Ectodermal cell (in vitro differentiated cells): Measurements from ENCODE around the gene TRABD2B.

ENCODE experiments used
- H3K27ac ChIP-seq: 2 replicates; pipeline ENCODE4 v1.7.0; 2013; ENCODE audit warnings: mild to moderate bottlenecking, low read depth, low read length; ENCODE audit not compliant: insufficient read depth, poor library complexity, severe bottlenecking
- H3K27me3 ChIP-seq: 2 replicates; pipeline ENCODE4 v1.7.0; 2013; ENCODE audit warnings: mild to moderate bottlenecking, low read length; ENCODE audit not compliant: insufficient read depth, control insufficient read depth, poor library complexity, severe bottlenecking
- H3K36me3 ChIP-seq: one replicate; pipeline ENCODE4 v1.7.0; 2013; ENCODE audit warnings: low read length; ENCODE audit not compliant: control insufficient read depth, insufficient read depth
- H3K4me1 ChIP-seq: one replicate; pipeline ENCODE4 v1.7.0; 2013; ENCODE audit warnings: low read length; ENCODE audit not compliant: control insufficient read depth, insufficient read depth
- H3K4me3 ChIP-seq: 2 replicates; pipeline ENCODE4 v1.7.0; 2013; ENCODE audit warnings: low read depth, low read length, control low read depth; ENCODE audit not compliant: insufficient read depth
- H3K9me3 ChIP-seq: 2 replicates; pipeline ENCODE4 v1.7.0; 2013; ENCODE audit warnings: mild to moderate bottlenecking, low read length, moderate library complexity; ENCODE audit not compliant: control insufficient read depth
- WGBS, 2 experiments: methylation state at CpG; one replicate each; pipeline ENCODE4 v1.1.7; 2013; ENCODE audit warnings: missing lambda C conversion rate in 2 of 2; 5-methylcytosine and 5-hydroxymethylcytosine counted together

The TRABD2B gene

DNA sequence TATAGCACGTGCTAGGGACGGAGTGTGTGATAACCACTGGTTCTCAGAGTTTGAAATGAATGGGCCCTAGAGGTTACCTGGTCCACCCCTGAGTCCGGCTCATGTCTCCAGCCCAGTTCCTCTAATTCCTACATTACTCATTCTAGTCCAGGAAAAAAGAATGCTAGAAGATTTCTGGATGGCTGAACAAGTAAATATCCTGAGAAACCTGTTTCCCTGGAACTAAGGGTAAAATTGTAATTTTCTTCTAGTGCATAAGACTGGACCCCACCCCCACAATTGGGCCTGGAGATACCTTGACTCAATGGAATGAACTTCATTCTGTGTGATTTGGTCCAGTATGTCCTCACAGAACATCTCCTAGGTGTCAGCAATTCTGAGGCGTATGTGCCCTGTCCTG, 208.4 kb downstream of the TRABD2B start:
- no peaks in the 10 kb centered on the region for H3K27me3 ChIP-seq
- no peaks in the 10 kb centered on the region for H3K36me3 ChIP-seq
- WGBS, 2 experiments = 95 to 98% methylated on average over 4 of the region's 4 CpGs
- no peak overlapping the region for H3K4me3 ChIP-seq
- H3K9me3 ChIP-seq = no peaks in the 10 kb centered on the region
- H3K4me1 ChIP-seq = no peaks in the 10 kb centered on the region
- H3K27ac ChIP-seq = no peak overlapping the region

- no peaks in the 10 kb centered on the region for H3K4me1 ChIP-seq
- WGBS, 2 experiments = 97 to 100% methylated on average over 1 of the region's 1 CpG
- no peaks in the 10 kb centered on the region for H3K27me3 ChIP-seq
- H3K36me3 ChIP-seq = no peaks in the 10 kb centered on the region
- no peak overlapping the region for H3K4me3 ChIP-seq
- no peaks in the 10 kb centered on the region for H3K9me3 ChIP-seq
- no peak overlapping the region for H3K27ac ChIP-seq
Observed at GRCh38 chr1:47787560-47787959, 209.6 kb downstream of the TRABD2B start.

GRCh38 chr1:47786316-47786715, 210.9 kb downstream of the TRABD2B start:
- H3K27ac ChIP-seq = no peak overlapping the region
- H3K4me3 ChIP-seq = no peak overlapping the region
- WGBS, 2 experiments = 95 to 96% methylated on average over 6 of the region's 6 CpGs
- no peaks in the 10 kb centered on the region for H3K9me3 ChIP-seq
- no peaks in the 10 kb centered on the region for H3K4me1 ChIP-seq
- H3K36me3 ChIP-seq = no peaks in the 10 kb centered on the region
- no peaks in the 10 kb centered on the region for H3K27me3 ChIP-seq

DNA sequence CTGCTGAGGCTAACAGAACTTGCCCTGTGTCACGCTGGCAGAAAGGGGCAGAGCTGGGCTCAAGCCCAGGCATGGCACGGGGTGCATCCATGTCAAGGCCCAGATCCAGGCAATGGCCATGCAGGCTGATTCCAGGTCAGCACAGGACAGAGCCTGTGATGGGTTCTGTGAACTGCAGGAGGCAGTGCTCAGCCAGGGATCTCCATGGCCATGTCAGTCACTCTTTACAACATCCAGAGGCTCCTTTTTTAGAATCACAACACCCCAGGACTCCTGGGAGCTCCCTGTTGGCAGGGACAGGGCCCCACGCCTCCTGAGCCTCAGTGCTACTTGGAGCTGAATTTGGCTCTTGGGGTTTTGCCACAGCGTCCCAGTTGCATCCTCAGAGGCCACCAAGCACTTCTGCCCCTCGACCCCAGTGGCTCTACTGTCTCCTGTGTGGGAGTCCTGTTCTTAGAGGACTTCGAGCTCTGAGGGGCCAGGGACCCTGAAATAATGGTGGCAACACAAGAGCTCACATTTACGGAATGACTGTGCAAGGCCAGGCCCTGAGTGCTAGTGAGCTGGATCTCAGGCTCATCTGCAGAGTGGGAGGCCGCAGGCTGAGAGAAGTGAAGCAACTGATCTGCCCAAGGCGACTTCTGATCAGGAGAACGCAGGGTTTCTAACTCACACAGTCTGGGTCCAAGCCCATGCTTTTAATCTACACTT, 211.5 kb downstream of the TRABD2B start:
- Histone ChIP-seq H3K36me3 (no peaks in the 10 kb centered on the region), H3K9me3 (no peaks in the 10 kb centered on the region), H3K4me3 (no peak overlapping the region), H3K27ac (no peak overlapping the region), H3K4me1 (no peaks in the 10 kb centered on the region), H3K27me3 (no peaks in the 10 kb centered on the region)
- WGBS, 2 experiments = 86 to 87% methylated on average over 10 of the region's 10 CpGs

DNA sequence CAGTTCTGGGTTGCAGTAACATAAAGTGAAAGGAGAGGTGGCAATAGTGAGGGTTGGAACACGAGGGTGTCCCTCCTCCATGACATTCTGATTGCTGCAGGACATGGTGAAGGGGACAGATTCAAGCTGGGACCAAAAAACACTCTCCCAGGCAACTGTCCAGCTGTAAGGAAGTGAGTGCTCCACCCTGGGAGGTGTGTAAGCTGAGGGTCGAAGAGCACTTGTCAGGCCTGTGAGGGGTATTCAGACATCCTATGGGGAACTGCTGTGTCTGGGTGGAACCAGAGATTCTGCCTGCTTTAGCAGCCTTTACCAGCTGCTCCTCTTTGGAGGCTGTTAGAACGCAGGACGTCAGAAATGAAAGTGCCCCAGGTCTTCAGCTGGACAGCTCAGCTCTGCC, 212.1 kb downstream of the TRABD2B start:
- Histone ChIP-seq H3K9me3 (no peaks in the 10 kb centered on the region), H3K4me1 (no peaks in the 10 kb centered on the region), H3K27ac (no peak overlapping the region), H3K27me3 (no peaks in the 10 kb centered on the region), H3K4me3 (no peak overlapping the region), H3K36me3 (no peaks in the 10 kb centered on the region)
- WGBS, 2 experiments = 90 to 94% methylated on average over 4 of the region's 4 CpGs

DNA sequence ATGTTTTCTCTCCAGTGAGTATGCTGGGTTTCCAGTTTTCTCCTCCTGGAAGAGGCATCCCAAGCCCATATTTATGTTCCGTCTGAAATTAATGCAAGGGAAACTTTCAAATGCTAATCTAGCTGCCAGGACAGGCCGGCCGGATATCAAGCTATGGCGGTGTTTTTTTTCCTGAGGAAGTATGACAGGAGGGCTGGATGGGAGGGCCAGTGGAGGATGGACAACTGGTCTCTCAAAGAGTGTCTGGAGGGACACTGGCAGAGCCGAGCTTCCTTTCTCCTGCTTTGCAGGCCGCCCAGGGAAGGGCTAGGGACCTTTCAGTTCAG, 212.7 kb downstream of the TRABD2B start:
- no peak overlapping the region for H3K4me3 ChIP-seq
- H3K4me1 ChIP-seq = peaks cover 3% of the 10 kb centered on the region
- H3K27me3 ChIP-seq = no peaks in the 10 kb centered on the region
- no peak overlapping the region for H3K27ac ChIP-seq
- no peaks in the 10 kb centered on the region for H3K9me3 ChIP-seq
- no peaks in the 10 kb centered on the region for H3K36me3 ChIP-seq
- WGBS, 2 experiments = 92 to 94% methylated on average over 6 of the region's 6 CpGs

GRCh38 chr1:47783638-47784496, 213.3 kb downstream of the TRABD2B start:
- Histone ChIP-seq H3K4me3 (no peak overlapping the region), H3K4me1 (peaks cover 3% of the 10 kb centered on the region), H3K9me3 (no peaks in the 10 kb centered on the region), H3K36me3 (no peaks in the 10 kb centered on the region), H3K27me3 (no peaks in the 10 kb centered on the region), H3K27ac (no peak overlapping the region)
- 91 to 94% methylated on average over 14 of the region's 14 CpGs for WGBS, 2 experiments

DNA sequence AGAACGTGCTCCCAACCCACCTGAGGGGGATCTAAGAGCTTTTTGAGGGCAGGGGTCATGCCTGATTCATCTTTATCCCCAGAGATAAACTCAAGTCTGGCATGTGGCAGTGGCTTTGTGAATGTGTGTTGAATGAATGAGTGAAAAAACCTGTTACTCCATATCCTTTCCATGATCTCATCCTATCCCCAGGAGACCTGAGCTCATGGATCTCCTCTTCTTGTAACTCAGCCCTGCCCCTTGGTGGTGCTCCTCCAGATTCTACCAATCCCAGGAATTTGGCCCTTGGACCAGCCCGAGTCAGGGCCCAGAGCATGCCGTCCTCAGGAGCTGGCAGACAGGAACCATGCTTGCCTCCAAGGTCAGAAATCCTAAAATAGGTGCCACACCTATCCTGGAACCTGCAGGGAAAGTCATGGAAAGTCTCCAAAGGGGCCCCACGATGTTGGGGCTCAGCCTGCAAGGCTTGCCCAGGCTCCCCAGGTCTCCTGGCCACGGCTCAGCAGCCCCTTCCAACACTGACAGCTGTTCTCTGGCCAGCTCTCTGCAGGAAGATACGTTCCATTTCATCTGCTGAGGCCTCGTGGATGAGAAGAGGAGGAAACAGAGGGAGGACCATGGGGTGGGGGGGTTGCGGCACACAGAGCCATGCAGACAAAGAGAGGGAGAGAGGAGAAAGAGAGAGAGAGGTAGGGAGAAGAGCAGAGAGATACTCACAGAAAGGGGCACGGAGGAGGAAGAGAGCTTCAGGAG, 214.6 kb downstream of the TRABD2B start:
- peaks cover 3% of the 10 kb centered on the region for H3K4me1 ChIP-seq
- H3K27ac ChIP-seq = no peak overlapping the region
- no peak overlapping the region for H3K4me3 ChIP-seq
- no peaks in the 10 kb centered on the region for H3K27me3 ChIP-seq
- 93 to 94% methylated on average over 9 of the region's 9 CpGs for WGBS, 2 experiments
- H3K36me3 ChIP-seq = no peaks in the 10 kb centered on the region
- no peaks in the 10 kb centered on the region for H3K9me3 ChIP-seq

GRCh38 chr1:47781171-47781959, 215.8 kb downstream of the TRABD2B start:
- H3K4me1 ChIP-seq = peaks cover 11% of the 10 kb centered on the region
- no peaks in the 10 kb centered on the region for H3K9me3 ChIP-seq
- 95 to 97% methylated on average over 22 of the region's 22 CpGs for whole genome bisulfite sequencing, 2 experiments
- H3K4me3 ChIP-seq = no peak overlapping the region
- no peak overlapping the region for H3K27ac ChIP-seq
- no peaks in the 10 kb centered on the region for H3K36me3 ChIP-seq
- no peaks in the 10 kb centered on the region for H3K27me3 ChIP-seq
